Measurements from ENCODE around the gene TBCK.
"Not testable (repeated sequence)": the region's sequence is repeated elsewhere in the genome, so short reads cannot be mapped to it uniquely, and the experiment has no call there.

TBCK gene

GRCh38 chr4:106213291-106213690, 102.7 kb downstream of the TBCK start:
- DNase-seq (ENCODE audit: low read depth in 3 of 3), result not testable (repeated sequence)

- DNase-seq (ENCODE audit: low read depth in 3 of 3), result no peak
Measured at GRCh38 chr4:106210021-106210420, 106.0 kb downstream of the TBCK start.

DNA sequence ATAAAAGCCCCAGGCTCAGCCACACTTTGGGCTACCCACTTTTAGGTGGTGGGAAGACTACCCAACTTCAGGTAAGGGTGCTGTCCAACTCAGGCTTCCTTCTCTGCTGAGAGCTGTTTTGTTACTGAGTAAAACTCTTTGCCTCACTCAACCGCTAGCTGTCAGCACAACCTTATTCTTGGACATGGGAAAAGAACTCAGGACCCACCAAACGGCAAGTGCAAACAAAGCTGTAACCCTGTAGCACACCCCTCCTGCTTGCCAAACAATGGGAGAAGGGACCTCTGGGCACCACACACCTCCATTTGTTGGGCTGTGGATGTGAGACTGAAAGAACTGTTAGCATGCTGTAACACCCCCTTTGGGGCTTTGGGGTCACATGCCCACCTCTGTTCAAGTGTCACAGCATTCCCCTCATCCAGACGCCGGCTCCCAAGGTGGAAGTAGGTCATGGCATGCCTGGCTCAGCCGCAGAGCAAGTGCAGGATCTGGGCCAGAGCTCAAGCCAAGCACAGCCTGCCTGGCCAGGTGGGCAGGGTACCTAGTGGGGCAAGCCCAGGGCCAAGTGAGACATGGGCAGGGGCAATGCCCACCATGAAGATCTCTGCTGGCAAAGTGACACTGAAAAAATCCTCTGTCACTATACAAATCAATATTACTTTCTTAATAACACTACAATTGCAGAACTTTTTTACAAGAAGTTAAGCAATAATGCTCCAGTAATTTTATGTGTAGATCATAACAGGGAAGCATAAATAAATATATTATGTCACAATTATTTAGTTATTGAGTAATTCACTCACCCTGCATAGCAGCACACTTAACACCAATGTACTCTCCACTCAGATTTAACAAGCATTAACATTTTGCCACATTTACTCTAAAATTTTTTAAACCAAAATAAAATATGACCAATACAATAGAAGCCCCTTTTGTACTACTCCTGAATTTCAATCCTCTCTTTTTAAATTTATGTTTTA, 107.2 kb downstream of the TBCK start:
- DNase-seq (ENCODE audit: low read depth in 3 of 3), result no peak

- no peak for DNase-seq (ENCODE audit: low read depth in 3 of 3)
Measured at GRCh38 chr4:106201373-106201772, 114.6 kb downstream of the TBCK start.

DNA sequence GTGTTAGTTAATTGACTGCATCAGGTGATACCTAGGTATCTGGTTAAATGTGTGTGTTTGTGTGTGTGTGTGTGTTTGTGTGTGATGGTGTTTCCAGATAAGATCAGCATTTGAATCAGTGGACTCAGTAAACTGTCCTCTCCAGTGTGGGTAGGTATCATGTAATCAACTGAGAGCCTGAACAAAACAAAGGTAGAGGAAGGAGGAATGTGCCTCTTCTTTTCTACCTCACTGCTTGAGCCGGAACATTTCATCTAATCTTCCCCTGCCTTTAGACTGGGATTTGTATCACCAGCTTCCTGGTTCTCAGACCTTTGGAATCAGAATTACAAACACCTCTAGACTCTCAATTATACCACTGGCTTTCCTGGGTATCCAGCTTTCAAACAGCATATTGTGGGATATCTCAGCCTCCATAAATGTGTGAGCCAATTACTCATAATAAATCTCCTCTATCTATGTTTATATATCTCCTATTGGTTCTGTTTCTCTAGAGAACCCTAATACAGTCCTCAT, 120.5 kb downstream of the TBCK start:
- DNase-seq (ENCODE audit: low read depth in 3 of 3), result no peak

DNA sequence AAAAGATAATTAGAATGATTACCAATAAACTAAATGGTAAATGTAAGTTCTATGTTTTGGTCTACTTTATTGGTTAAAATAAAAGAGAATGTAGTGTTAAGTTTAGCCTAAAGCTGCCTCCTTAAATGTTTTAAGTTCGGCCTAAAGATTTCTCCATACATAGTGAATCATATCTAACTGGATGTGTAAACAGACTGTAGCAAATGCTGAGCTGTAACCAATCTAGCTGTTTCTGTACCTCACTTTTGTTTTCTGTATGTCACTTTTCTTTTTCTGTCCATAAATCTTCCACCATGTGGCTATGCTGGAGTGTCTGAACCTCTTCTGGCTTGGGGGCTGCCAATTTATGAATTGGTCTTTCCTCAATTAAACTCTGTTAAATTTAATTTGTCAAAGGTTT, 121.2 kb downstream of the TBCK start:
- DNase-seq (ENCODE audit: low read depth in 3 of 3), result no peak

DNA sequence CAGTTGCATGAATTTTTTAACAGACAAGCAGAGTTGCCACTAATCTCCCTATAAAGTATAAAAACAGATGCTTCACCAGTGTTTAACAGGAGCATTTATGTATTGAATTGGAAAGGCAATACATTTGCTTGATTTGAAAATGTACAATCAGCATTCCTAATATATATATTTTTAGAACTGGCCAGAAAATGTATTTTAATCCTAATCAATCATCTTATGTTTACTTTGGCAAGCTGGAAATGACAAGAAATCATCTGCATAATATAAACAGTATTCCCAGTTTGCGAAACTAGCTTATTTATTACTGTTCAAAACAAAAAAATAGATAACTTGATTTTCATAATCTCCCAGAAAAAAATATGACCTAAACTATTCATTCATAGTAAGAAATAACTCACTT, 123.9 kb downstream of the TBCK start:
- no peak for DNase-seq (ENCODE audit: low read depth in 3 of 3)

DNA sequence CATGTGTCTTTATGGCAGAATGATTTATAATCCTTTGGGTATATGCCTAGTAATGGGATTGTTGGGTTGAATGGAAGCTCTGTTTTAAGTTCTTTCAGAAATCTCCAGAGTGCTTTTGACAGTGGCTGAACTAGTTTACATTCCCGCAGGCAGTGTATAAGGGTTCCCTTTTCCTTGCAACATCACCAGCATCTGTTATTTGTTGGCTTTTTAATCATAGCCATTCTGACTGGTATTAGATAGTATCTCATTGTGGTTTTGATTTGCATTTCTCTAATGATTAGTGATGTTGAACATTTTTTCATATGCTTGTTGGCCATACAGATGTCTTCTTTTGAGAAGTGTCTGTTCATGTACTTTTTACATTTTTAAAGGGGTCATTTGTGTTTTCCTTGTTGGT, 129.8 kb downstream of the TBCK start:
- DNase-seq (ENCODE audit: low read depth in 3 of 3), result no peak

GRCh38 chr4:106183551-106183950, 132.5 kb downstream of the TBCK start:
- DNase-seq (ENCODE audit: low read depth in 3 of 3), result no peak

DNA sequence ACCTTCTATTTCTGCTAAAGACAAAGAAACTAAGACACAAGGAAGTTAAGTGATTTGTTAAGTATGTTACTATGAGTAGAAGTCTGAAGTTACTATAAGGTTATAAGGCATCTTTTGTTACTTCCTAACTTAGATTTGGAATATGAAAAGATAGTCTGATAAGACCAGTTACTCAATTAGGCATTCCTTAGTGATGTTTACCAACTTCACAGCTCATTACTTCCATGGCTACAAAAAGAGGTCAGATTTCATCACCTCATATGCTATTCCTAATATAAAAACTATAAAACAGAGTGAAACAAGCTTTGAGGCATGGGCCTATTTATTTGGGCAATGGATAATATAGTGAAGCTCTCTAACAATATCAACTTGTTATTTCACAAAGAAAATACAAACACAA, 143.1 kb downstream of the TBCK start:
- DNase-seq (ENCODE audit: low read depth in 3 of 3), result no peak

DNA sequence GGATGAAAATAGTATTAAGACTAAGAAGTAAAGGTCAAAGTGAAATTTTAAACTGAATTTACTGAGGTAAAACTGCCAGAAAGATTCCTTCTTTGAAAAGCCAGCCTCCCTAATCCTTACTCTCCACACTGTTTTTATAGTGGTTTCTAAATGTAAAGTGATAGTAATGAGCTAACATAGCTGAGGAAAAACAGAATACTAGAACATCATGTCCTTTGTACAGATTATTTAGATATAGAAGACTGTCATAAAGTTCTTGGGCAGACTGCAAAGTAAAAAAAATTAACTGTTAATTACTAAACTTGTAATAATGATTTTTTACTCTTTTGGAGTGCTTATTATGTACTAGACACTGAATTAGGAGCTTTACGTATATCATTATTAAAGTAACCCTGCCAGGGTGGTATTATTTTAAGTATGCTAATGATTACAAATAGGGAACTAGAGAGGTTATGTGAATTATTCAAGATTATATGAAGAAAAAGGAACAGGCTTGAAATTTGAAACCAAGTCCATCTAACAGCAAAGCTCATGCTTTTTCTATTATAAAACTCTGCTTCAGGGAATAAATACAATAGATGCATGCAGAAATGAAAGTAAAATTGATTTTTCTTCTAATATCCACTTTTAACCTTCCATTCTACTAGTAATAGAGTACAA, 150.5 kb downstream of the TBCK start:
- DNase-seq (ENCODE audit: low read depth in 3 of 3), result no peak

DNA sequence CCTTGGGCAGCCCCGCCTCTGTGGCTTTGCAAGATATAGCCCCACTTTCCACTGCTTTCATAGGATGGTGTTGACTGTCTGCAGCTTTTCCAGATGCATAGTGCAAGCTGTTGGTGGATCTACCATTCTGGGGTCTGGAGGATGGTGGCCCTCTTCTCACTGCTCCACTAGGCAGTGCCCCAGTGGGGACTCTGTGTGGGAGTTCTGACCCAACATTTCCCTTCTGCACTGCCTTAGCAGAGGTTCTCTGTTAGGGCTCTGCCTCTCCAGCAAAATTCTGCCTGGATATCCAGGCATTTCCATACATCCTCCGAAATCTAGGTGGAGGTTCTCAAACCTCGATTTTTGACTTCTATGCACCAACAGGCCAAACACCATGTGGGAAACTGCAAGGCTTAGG, 153.7 kb downstream of the TBCK start:
- DNase-seq (ENCODE audit: low read depth in 3 of 3), result no peak

- no peak for DNase-seq (ENCODE audit: low read depth in 3 of 3)
Measured at GRCh38 chr4:106160560-106160959, 155.4 kb downstream of the TBCK start.

DNA sequence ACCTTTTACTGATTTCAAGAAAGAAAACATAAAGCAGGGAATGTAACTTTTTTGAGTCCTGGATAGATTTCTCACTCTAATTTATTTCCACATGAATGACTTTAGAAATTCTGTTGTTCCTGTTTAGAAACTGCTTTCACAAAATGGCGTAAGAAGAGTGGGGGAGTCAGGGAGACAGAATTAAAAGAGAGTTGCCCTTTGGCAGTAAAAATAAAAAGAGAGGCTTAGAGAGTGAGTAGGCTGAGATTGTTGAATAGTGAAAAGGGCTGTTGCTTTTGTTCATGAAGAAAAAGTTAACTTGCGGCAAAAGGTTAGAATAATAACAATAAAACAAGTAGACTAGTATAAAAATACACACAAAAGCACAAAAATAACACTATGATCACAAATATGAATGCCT, 166.1 kb downstream of the TBCK start:
- no peak for DNase-seq (ENCODE audit: low read depth in 3 of 3)

DNA sequence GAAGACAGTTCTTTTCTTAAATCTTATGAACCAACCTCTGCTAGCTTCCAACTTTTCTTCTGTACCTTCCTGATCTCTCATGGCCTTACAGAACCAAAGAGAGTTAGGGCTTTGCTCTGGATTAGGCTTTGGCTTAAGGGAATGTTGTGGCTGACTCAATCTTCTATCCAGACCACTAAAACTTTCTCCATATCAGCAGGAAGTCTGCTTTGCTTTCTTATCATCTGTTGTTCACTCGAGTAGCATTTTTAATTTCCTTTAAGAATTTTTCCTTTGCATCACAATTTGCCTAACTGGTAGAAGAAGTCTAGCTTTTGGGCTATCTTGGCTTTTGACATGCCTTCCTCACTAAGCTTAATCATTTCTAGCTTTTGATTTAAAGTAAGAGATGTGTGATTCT, 167.0 kb downstream of the TBCK start:
- no peak for DNase-seq (ENCODE audit: low read depth in 3 of 3)

DNA sequence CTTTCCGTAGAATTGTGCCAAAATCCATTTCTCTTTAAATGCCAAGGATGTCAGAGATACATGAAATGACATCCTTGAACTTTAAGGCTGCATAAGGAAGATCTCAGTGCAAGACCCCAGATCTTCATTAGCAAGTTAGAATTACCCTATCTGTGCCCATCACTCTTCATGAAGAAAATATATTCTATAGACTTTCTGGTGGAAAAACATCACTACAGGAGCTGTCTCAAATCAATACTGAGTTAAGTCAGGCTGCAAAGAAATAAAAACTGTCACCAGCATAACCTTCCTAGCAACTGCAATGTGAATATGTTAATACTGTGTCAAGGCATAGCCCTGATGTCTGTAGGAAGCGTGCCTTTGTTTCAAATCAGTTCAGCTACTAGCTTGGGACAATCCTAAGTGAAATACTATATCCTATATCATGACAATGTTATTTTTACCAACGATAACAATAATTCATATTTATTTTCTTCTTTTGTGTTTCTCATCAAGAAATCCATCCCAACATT, 173.3 kb downstream of the TBCK start:
- DNase-seq (ENCODE audit: low read depth in 3 of 3), result no peak

- DNase-seq (ENCODE audit: low read depth in 3 of 3), result no peak
Measured at GRCh38 chr4:106140601-106141000, 175.4 kb downstream of the TBCK start.

GRCh38 chr4:106136777-106137331, 179.2 kb downstream of the TBCK start:
- no peak for DNase-seq (ENCODE audit: low read depth in 3 of 3)

- DNase-seq (ENCODE audit: low read depth in 3 of 3), result no peak
Measured at GRCh38 chr4:106132045-106132444, 184.0 kb downstream of the TBCK start.

GRCh38 chr4:106126062-106126461, 189.9 kb downstream of the TBCK start:
- DNase-seq (ENCODE audit: low read depth in 3 of 3), result no peak

- not testable (repeated sequence) for DNase-seq (ENCODE audit: low read depth in 3 of 3)
Measured at GRCh38 chr4:106119949-106120555, 196.0 kb downstream of the TBCK start.

GRCh38 chr4:106116025-106116424, 200.0 kb downstream of the TBCK start:
- no peak for DNase-seq (ENCODE audit: low read depth in 3 of 3)
